ENCODE results near the gene NUP93. TPM values are rescaled to one million over a fixed set of nuclear protein-coding genes. Genes with fewer than 3 reads are reported as not detected.

Gene NUP93
- total RNA-seq, 1 experiment from 2014 or later, result 144 TPM

DNA sequence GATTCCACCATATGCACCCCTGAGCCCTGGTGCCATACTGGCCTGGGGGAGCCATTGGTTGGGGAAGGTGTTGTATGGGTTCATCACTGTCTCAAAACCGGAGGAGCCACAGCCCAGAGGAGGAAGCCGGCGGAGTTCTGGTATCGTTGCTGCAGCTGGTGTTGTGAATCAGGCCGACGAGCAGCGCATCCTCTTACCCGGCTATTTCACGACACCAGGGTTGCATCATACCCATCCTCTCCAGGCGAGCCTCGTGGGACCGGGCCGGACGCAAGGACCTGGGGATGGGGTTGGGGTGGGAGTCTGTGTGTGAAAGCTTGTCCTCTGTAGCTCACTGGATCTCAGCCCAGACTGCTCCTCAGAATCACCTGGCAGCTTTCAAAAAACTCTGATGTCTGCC, 128.4 kb downstream of the NUP93 start:
- TF ChIP-seq EZH2 (IDR thresholded peaks at IDR 0.05) (no peak), SRF (IDR thresholded peaks at IDR 0.05; ENCODE audit: low read depth) (no peak)
- Histone ChIP-seq H3K9me2 (ENCODE audit: insufficient read depth) (no peaks in the 10 kb centered on the region), H4K20me1 (ENCODE audit: insufficient read depth) (no peaks in the 10 kb centered on the region), H3K27me3 (ENCODE audit: insufficient read depth, low read length) (no peaks in the 10 kb centered on the region), H2AFZ (ENCODE audit: low read depth, low read length, poor library complexity, severe bottlenecking) (no peak overlapping the region), H3K4me2 (ENCODE audit: low read length) (no peak overlapping the region), H3K4me3 (replicated peaks in 1 of 2; ENCODE audit: low read depth in 1 of 2, low read length in 2 of 2) (no peak overlapping the region), H3K27ac (ENCODE audit: low read depth, low read length) (no peak overlapping the region), H3K79me2 (ENCODE audit: insufficient read depth, low read length) (no peaks in the 10 kb centered on the region), H3K9me3 (ENCODE audit: control insufficient read depth in 1 of 2, insufficient read depth in 1 of 2, low read depth in 1 of 2, low read length in 2 of 2) (no peaks in the 10 kb centered on the region), H3K36me3 (ENCODE audit: control insufficient read depth in 1 of 2, insufficient read depth in 2 of 2, low read length in 2 of 2) (no peaks in the 10 kb centered on the region), H3K9ac (ENCODE audit: low read length) (no peak overlapping the region), H3K4me1 (ENCODE audit: control insufficient read depth in 1 of 2, insufficient read depth in 2 of 2, low read length in 2 of 2) (peaks cover 6 to 12% of the 10 kb centered on the region in 2 experiments; a peak in 3 of 4 replicates)
- ChIA-PET RAD21 (ENCODE audit: low non-redundant PET in 1 of 2, low total read pairs in 2 of 2, uncharacterized antibody in 2 of 2, unreplicated experiment in 2 of 2) (no interaction called here), CTCF (no interaction called here), POLR2A (no interaction called here)
- DNase-seq (ENCODE audit: low read depth, low spot score) (no peak), ATAC-seq (no peak)
- BruUV-seq (replicated peaks), result no TSS peak
- intact Hi-C loops (cut with micrococcal nuclease), result no loop called here

DNA sequence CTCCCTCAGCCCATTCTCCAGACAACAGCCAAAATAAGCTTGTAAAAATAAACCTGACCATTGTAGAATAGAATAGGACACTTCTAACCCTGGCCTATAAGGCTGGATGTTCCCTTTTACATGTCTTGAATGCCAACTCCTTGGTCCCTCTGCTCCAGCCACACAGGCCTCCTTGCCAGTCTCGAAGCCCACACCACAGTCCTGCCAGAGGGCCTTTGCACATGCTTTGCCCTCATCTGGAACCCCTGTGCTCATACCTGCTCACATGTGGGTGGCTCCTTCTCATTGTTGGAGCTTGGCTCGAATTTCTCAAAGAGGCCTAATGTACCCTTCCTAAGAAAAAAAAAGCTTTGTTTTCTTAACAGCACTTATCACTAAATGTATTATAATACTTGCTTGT, 129.7 kb downstream of the NUP93 start:
- no peaks in the 10 kb centered on the region for H3K9me3 ChIP-seq (ENCODE audit: control insufficient read depth in 1 of 2, insufficient read depth in 1 of 2, low read depth in 1 of 2, low read length in 2 of 2)
- TF ChIP-seq YY1 (IDR thresholded peaks at IDR 0.05; ENCODE audit: extremely low read depth, insufficient replicate concordance, low read depth, low read length), result no peak
- TF ChIP-seq, protein P1, sequence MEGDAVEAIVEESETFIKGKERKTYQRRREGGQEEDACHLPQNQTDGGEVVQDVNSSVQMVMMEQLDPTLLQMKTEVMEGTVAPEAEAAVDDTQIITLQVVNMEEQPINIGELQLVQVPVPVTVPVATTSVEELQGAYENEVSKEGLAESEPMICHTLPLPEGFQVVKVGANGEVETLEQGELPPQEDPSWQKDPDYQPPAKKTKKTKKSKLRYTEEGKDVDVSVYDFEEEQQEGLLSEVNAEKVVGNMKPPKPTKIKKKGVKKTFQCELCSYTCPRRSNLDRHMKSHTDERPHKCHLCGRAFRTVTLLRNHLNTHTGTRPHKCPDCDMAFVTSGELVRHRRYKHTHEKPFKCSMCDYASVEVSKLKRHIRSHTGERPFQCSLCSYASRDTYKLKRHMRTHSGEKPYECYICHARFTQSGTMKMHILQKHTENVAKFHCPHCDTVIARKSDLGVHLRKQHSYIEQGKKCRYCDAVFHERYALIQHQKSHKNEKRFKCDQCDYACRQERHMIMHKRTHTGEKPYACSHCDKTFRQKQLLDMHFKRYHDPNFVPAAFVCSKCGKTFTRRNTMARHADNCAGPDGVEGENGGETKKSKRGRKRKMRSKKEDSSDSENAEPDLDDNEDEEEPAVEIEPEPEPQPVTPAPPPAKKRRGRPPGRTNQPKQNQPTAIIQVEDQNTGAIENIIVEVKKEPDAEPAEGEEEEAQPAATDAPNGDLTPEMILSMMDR (IDR thresholded peaks at IDR 0.05 in 2 of 3, conservative IDR thresholded peaks at IDR 0.05 in 1 of 3; ENCODE audit: borderline replicate concordance in 1 of 3, insufficient read depth in 1 of 3, low read depth in 2 of 3, low read length in 2 of 3), result no peak
- no peak for TF ChIP-seq TCF7L2 (IDR thresholded peaks at IDR 0.05; ENCODE audit: borderline replicate concordance, extremely low read depth, insufficient read depth, insufficient read length)
- TF ChIP-seq SP1 (IDR thresholded peaks at IDR 0.05; ENCODE audit: low read depth), result no peak
- TF ChIP-seq SIN3A (IDR thresholded peaks at IDR 0.05; ENCODE audit: low read depth), result no peak
- TF ChIP-seq, protein P2, sequence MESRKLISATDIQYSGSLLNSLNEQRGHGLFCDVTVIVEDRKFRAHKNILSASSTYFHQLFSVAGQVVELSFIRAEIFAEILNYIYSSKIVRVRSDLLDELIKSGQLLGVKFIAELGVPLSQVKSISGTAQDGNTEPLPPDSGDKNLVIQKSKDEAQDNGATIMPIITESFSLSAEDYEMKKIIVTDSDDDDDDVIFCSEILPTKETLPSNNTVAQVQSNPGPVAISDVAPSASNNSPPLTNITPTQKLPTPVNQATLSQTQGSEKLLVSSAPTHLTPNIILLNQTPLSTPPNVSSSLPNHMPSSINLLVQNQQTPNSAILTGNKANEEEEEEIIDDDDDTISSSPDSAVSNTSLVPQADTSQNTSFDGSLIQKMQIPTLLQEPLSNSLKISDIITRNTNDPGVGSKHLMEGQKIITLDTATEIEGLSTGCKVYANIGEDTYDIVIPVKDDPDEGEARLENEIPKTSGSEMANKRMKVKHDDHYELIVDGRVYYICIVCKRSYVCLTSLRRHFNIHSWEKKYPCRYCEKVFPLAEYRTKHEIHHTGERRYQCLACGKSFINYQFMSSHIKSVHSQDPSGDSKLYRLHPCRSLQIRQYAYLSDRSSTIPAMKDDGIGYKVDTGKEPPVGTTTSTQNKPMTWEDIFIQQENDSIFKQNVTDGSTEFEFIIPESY (IDR thresholded peaks at IDR 0.05; ENCODE audit: extremely low read depth, insufficient replicate concordance, low read length), result no peak
- no peak for TF ChIP-seq POLR2AphosphoS5 (IDR thresholded peaks at IDR 0.05; ENCODE audit: low read depth, low read length)
- TF ChIP-seq EGR1 (IDR thresholded peaks at IDR 0.05; ENCODE audit: low read depth), result no peak
- TF ChIP-seq ZNF274 (IDR thresholded peaks at IDR 0.05; ENCODE audit: low read depth, low read length), result no peak
- no peak for TF ChIP-seq SRF (IDR thresholded peaks at IDR 0.05; ENCODE audit: low read depth)
- TF ChIP-seq JUND (IDR thresholded peaks at IDR 0.05), result no peak
- no peak for TF ChIP-seq FOSL1 (IDR thresholded peaks at IDR 0.05; ENCODE audit: low read depth)
- no peak for TF ChIP-seq ELF1 (IDR thresholded peaks at IDR 0.05; ENCODE audit: borderline replicate concordance, low read depth)
- no peak for TF ChIP-seq EZH2 (IDR thresholded peaks at IDR 0.05)
- TF ChIP-seq CEBPB (IDR thresholded peaks at IDR 0.05; ENCODE audit: low read depth), result no peak
- BruUV-seq (replicated peaks), result no TSS peak
- POLR2A ChIA-PET, result no interaction called here
- no peaks in the 10 kb centered on the region for H4K20me1 ChIP-seq (ENCODE audit: insufficient read depth)
- no peak overlapping the region for H3K9ac ChIP-seq (ENCODE audit: low read length)
- no peak overlapping the region for H3K4me3 ChIP-seq (replicated peaks in 1 of 2; ENCODE audit: low read depth in 1 of 2, low read length in 2 of 2)
- H3K4me1 ChIP-seq (ENCODE audit: control insufficient read depth in 1 of 2, insufficient read depth in 2 of 2, low read length in 2 of 2), result peaks cover 6 to 12% of the 10 kb centered on the region in 2 experiments; a peak in 3 of 4 replicates
- RAD21 ChIA-PET (ENCODE audit: low non-redundant PET in 1 of 2, low total read pairs in 2 of 2, uncharacterized antibody in 2 of 2, unreplicated experiment in 2 of 2), result no interaction called here
- H3K27ac ChIP-seq (ENCODE audit: low read depth, low read length), result no peak overlapping the region
- no peak for DNase-seq (ENCODE audit: low read depth, low spot score)
- no peak overlapping the region for H2AFZ ChIP-seq (ENCODE audit: low read depth, low read length, poor library complexity, severe bottlenecking)
- H3K79me2 ChIP-seq (ENCODE audit: insufficient read depth, low read length), result no peaks in the 10 kb centered on the region
- no peaks in the 10 kb centered on the region for H3K9me2 ChIP-seq (ENCODE audit: insufficient read depth)
- CTCF ChIA-PET, result interaction anchor here (1.3 kb wide), 1 partner anchor 10 kb away, joined by 4 read pairs; no protein-coding TSS in a partner anchor
- no peaks in the 10 kb centered on the region for H3K27me3 ChIP-seq (ENCODE audit: insufficient read depth, low read length)
- no peak for ATAC-seq
- intact Hi-C loops (cut with micrococcal nuclease), result no loop called here
- H3K4me2 ChIP-seq (ENCODE audit: low read length), result no peak overlapping the region
- H3K36me3 ChIP-seq (ENCODE audit: control insufficient read depth in 1 of 2, insufficient read depth in 2 of 2, low read length in 2 of 2), result no peaks in the 10 kb centered on the region

Measured in HCT116 (cell line).